Adrenal gland (tissue), 12 donors: Measurements from ENCODE around the gene COL2A1. TPM values are rescaled to one million over a fixed set of nuclear protein-coding genes. Genes with fewer than 3 reads are reported as not detected.
A peak's percentile ranks its signal among the peaks of the same experiment; 100 is the strongest.

Experiments used
- DNase-seq, 7 donors: peaks; one replicate each; pipeline ENCODE4 v3.0.0-alpha.2; 2019 to 2020
- H3K27ac ChIP-seq, 5 donors: fragments of 200-600 bp; sonication (generic) in 4 of 5; 1 replicate in 3 of 5; 2 replicates in 2 of 5; pipeline versions ENCODE4 v1.5.1 to v1.8.0; 2016 to 2020; ENCODE audit warnings: mild to moderate bottlenecking in 1 of 5
- H3K27me3 ChIP-seq: fragments of 200-600 bp; 2 replicates; pipeline ENCODE4 v1.8.0; 2021
- H3K36me3 ChIP-seq, 2 donors: fragments of 200-600 bp; replicated peaks in 1 of 2; 1 replicate in 1 of 2; 2 replicates in 1 of 2; pipeline versions ENCODE4 v1.5.1 to v1.8.0; 2018 to 2022
- H3K4me1 ChIP-seq, 2 donors: fragments of 200-600 bp; replicated peaks in 1 of 2; 1 replicate in 1 of 2; 2 replicates in 1 of 2; pipeline versions ENCODE4 v1.5.1 to v1.8.0; 2018 to 2021
- H3K4me3 ChIP-seq, 4 donors: fragments of 200-600 bp; sonication (generic) in 3 of 4; one replicate each; pipeline ENCODE4 v1.5.1; 2016 to 2018
- H3K9me3 ChIP-seq, 3 donors: fragments of 200-600 bp; sonication (generic) in 1 of 3; replicated peaks in 1 of 3; 1 replicate in 2 of 3; 2 replicates in 1 of 3; pipeline versions ENCODE4 v1.5.1 to v1.8.0; 2016 to 2021
- POLR2A ChIP-seq, 2 donors: fragments of 450-650 bp; IDR thresholded peaks; one replicate each; pipeline ENCODE4 v1.6.1; 2017; ENCODE audit warnings: antibody characterized with exemption in 2 of 2, mild to moderate bottlenecking in 2 of 2, moderate library complexity in 1 of 2
- WGBS, 4 donors: extraction: QIAGEN DNeasy Blood & Tissue Kit in 2 of 4; methylation state at CpG; one replicate each; pipeline versions ENCODE4 v1.1.5 to v1.1.7; 2013 to 2017; 5-methylcytosine and 5-hydroxymethylcytosine counted together
- intact Hi-C, 2 donors: fragments of 100-400 bp; cut with DNase I; formaldehyde crosslinking; loops; one replicate each; pipeline versions ENCODE4 v1.14.1 to v1.15.0; 2022 to 2023
- polyA plus RNA-seq, 3 donors: library from polyadenylated mRNA; stranded (reverse); fragments of 200-250 nt in 2 of 3; fragments of 350-450 nt in 1 of 3; fragmentation: Illumina TruSeq in 1 of 3; extraction: RNeasy Lipid Tissue Mini Kit (QIAGEN cat#74804) in 1 of 3; gene quantifications; one replicate each; pipeline ENCODE4 v1.2.3, GENCODE V29; 2013 to 2014
- total RNA-seq, 9 donors: library from RNA; depleted of rRNA in 4 of 9; stranded (reverse); fragments of >200 nt in 4 of 9; fragments of 120-200 nt in 1 of 9; fragmentation: NEBNext Ultra II Directional in 1 of 9; extraction: Animal tissue kit (Norgen Biotek cat#: 25700) in 1 of 9; gene quantifications; one replicate each; pipeline versions ENCODE4 v1.1.0 to v1.2.4, GENCODE V29; 2013 to 2023
- TF ChIP-seq, protein P1 (sequence below), 6 experiments: fragments of 450-650 bp in 4 of 6; fragments of 200-600 bp in 2 of 6; sonication (generic) in 1 of 6; IDR thresholded peaks; 1 replicate in 5 of 6; 2 replicates in 1 of 6; pipeline versions ENCODE4 v1.5.1 to v1.8.0; 2016 to 2021; ENCODE audit warnings: antibody characterized with exemption in 6 of 6, mild to moderate bottlenecking in 2 of 6, moderate library complexity in 1 of 6
- donor health status: healthy with polysubstance abuse.
- donor health status: Bipolar disorder and iron deficiency.
- donor health status: DM: yes; HTN: yes; CAD: no.
- donor health status: DM: no; HTN: no; CAD: no.
- donor health status: DM: no; HTN: no; CAD: no.
- donor health status: DM: yes; HTN: yes; CAD: no.

Gene COL2A1
- total and polyA plus RNA-seq, 12 donors, result 0.07 to 18.2 (median 0.25) TPM; not detected in 3

DNA sequence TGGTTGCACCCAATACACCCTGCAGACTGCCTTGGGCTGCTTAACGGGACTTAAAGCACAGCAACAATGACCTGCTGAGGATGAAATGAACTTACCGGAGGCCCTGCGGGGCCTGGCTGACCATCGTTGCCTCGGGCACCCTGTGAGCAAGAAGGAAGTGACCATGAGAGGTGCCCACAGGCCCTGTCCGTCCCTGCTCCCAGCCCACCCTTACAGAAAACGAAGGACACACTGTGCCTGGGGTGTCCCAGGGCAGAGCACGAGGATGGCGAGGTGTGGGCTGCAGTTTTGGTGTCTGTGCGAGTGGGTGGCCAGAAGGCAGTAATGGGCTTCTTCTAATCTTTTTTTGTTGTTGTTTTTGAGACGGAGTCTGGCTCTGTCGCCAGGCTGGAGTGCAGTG is 14.6 kb downstream of the COL2A1 start:
- Histone ChIP-seq H3K9me3 (no peaks in the 10 kb centered on the region), H3K27me3 (no peaks in the 10 kb centered on the region), H3K36me3 (no peaks in the 10 kb centered on the region), H3K27ac (no peak overlapping the region), H3K4me1 (peaks cover 0 to 4% of the 10 kb centered on the region in 2 donors), H3K4me3 (no peak overlapping the region)
- DNase-seq, result no peak
- TF ChIP-seq, protein P1, sequence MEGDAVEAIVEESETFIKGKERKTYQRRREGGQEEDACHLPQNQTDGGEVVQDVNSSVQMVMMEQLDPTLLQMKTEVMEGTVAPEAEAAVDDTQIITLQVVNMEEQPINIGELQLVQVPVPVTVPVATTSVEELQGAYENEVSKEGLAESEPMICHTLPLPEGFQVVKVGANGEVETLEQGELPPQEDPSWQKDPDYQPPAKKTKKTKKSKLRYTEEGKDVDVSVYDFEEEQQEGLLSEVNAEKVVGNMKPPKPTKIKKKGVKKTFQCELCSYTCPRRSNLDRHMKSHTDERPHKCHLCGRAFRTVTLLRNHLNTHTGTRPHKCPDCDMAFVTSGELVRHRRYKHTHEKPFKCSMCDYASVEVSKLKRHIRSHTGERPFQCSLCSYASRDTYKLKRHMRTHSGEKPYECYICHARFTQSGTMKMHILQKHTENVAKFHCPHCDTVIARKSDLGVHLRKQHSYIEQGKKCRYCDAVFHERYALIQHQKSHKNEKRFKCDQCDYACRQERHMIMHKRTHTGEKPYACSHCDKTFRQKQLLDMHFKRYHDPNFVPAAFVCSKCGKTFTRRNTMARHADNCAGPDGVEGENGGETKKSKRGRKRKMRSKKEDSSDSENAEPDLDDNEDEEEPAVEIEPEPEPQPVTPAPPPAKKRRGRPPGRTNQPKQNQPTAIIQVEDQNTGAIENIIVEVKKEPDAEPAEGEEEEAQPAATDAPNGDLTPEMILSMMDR (IDR thresholded peaks at IDR 0.05), result no peak
- intact Hi-C loops, result no loop called here
- WGBS, 4 donors, result 85 to 90% (median 89%) methylated on average over 11 to 12 of the region's 12 CpGs

DNA sequence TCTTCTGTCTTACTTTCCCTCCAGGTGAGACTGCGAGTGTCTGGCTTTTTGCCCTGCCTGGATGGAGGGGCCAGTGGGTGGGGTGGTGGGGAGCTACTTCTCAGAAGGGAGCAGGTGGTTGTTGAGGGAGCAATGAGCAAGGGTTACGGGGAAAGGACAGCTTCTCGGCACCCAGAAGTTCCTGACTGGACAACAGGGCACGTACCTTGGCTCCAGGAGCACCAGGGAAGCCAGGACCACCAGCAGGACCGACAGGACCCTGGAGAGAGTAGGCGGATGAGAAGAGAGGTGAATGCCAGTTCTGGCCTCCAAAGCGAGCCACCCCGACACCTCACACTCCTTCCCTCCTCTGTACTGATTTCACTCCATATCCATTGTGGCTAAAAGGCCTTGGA is 15.3 kb downstream of the COL2A1 start:
- Histone ChIP-seq H3K27ac (no peak overlapping the region), H3K27me3 (no peaks in the 10 kb centered on the region), H3K36me3 (no peaks in the 10 kb centered on the region), H3K4me1 (peaks cover 0 to 4% of the 10 kb centered on the region in 2 donors), H3K4me3 (no peak overlapping the region), H3K9me3 (no peaks in the 10 kb centered on the region)
- no peak for DNase-seq
- no peak for TF ChIP-seq POLR2A (IDR thresholded peaks at IDR 0.05)
- TF ChIP-seq, protein P1 (IDR thresholded peaks at IDR 0.05), result no peak
- intact Hi-C loops, result no loop called here
- WGBS, 4 donors, result 92 to 96% (median 96%) methylated on average over 7 to 8 of the region's 8 CpGs

DNA sequence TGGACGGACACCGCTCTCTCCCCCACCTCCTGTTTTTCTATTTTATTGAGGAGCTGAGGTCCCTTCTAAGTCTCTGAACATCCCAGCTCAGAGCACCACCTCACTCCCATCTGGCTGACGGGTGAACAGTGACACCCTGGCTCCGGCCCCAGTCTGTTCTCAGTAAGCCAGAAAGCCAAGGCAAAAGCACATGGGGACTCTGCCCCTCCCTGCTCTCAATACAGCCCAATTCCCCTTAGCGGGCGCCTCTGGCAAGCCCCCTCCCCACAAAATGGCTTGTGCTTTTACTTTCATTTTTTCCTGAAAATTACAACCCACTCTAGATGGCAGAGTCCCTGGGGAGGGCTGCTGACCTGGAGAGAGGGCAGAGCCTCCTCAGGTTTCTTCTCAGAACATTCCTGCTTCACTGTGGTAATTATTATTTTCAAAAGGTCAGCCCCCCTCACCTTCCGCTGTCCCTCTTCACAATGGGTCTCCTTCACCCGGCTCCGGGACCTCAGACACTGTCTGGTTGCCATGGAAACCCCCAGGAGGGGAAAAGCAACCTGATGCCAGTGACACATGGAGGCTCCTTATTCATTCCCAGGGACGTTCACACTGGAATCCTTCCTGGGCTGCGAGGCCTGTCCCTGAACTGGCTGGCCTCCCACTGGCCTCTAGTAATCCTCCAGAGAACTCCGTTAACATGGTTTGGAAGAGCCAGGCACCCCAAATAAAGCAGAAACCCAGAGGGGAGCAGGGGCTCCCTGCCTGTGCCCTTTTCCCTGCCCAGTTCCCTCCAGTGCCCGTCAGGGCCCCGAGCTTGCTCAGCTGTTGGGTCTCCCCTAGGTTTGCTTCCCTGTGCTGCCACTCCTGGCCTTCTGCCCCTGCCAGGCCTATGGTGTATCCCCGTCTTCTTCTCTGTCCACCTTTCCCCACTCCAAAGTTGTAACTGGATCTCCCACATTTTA is 15.9 kb downstream of the COL2A1 start:
- Histone ChIP-seq H3K9me3 (no peaks in the 10 kb centered on the region), H3K27ac (no peak overlapping the region), H3K4me3 (no peak overlapping the region), H3K4me1 (peaks cover 0 to 4% of the 10 kb centered on the region in 2 donors), H3K27me3 (no peaks in the 10 kb centered on the region), H3K36me3 (no peaks in the 10 kb centered on the region)
- DNase-seq, result peak in 2 of 7 donors; percentile 23 to 36
- TF ChIP-seq POLR2A (IDR thresholded peaks at IDR 0.05), result no peak
- TF ChIP-seq, protein P1 (IDR thresholded peaks at IDR 0.05), result no peak
- intact Hi-C loops, result no loop called here
- 59 to 71% (median 64%) methylated on average over 13 to 15 of the region's 15 CpGs for WGBS, 4 donors

DNA sequence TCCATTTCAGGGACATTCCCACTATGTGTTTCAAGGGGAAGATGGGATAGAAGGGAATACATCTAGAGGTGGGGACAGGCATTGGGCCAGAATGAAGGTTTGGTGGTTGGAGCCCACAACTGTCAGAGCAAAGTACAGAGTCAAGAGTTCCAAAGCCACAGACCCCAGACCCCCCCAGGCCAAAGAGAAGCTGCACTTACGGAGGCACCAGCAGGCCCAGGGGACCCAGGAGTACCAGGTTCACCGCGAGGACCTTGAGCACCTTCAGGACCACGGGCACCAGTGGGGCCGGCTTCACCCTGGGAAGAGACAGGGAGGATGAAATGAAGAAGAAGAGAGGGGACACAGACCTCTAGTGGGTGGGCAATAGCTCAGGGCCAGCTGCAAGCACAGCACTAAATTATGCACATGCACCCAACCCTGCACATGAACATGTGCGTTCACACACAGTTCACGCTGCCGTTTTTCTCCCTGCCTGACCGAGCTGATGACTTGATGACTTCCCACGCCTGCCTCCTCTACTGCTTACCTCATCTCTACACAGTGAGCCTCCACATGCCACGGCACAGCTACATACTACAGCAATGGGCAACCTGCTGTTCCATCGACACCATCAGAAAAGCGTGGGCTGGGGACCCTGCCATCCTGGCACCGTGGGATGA is 16.7 kb downstream of the COL2A1 start:
- H3K4me3 ChIP-seq, result no peak overlapping the region
- WGBS, 4 donors, result 90 to 92% (median 90%) methylated on average over 14 of the region's 14 CpGs
- DNase-seq, result no peak
- no peaks in the 10 kb centered on the region for H3K9me3 ChIP-seq
- H3K27me3 ChIP-seq, result no peaks in the 10 kb centered on the region
- H3K27ac ChIP-seq, result no peak overlapping the region
- TF ChIP-seq, protein P1 (IDR thresholded peaks at IDR 0.05), result no peak
- no peak for TF ChIP-seq POLR2A (IDR thresholded peaks at IDR 0.05)
- H3K4me1 ChIP-seq, result peaks cover 0 to 4% of the 10 kb centered on the region in 2 donors
- H3K36me3 ChIP-seq, result no peaks in the 10 kb centered on the region
- intact Hi-C loops, result no loop called here
